Hematopoietic multipotent progenitor cell treated with erythropoietin and hydrocortisone succinate and interleukin-3 and kit ligand, for 17 days (in vitro differentiated cells): ENCODE data around the gene SOX9.
"Not testable (repeated sequence)": the region's sequence is repeated elsewhere in the genome, so short reads cannot be mapped to it uniquely, and the experiment has no call there.

ENCODE experiments used
- DNase-seq: peaks from one replicate; pipeline ENCODE4 v3.0.0-alpha.2; 2015; ENCODE audit warnings: low spot score

Gene SOX9

DNA sequence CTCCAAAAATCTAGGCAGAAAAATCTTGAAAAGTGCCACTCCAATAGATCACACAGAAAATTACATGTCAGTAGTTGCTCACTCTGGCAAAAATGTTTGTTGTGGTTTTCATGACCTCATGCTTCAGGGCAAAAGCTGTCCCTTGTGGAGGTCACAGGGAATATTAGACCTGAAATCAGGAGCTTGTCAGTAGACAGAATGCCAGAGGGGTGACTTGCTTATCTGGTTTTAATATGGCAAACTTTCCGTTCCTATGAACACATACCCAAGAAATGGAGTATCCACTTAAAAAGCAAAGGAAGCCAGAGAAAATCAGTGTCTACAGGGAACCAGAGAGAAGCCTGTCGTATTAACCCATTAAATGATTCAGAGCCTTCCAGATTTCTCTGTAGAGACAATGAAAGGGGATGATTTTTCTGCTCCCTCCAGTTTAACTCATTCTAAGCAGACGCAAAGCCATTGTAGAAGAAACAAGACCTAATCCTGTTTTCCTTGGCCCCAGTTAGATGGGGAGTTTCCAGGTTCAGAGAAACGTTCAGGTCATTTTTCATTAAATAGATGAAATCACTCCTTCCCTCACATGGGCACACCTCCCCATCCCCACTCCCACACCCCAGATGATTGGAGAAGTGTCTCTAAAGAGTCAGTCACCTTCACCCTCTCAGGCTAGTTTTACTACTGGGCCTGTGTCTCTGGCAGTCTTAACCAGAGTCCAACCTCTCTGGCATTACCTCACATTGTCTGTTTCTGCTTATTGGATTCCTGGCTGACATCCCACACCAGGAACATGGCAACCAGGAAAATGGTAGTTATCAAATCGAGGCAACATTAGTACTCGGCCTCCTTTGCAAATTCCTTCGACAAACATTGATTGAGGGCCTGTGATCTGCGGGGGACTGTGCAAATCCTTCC is 6.0 kb downstream of the SOX9 start:
- DNase-seq = no peak

DNA sequence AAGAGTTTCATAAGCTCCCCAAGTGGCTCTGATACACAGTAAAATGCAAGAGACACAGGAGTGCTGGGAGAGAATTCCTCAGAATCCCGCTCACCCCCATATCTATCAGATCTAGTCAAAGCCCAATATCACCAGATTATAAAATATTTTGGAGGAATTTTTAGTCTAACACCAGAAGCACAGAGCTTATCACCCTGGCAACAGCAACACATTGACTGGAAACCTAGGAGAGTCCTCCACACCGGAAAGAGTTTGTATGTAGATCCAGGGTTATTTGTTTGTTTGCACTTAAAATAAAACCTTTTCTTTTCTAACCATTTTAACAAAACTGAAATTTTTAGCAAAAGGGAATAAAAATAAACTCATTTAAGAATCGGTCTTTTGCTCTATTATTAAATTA is 7.2 kb downstream of the SOX9 start:
- DNase-seq = no peak

DNA sequence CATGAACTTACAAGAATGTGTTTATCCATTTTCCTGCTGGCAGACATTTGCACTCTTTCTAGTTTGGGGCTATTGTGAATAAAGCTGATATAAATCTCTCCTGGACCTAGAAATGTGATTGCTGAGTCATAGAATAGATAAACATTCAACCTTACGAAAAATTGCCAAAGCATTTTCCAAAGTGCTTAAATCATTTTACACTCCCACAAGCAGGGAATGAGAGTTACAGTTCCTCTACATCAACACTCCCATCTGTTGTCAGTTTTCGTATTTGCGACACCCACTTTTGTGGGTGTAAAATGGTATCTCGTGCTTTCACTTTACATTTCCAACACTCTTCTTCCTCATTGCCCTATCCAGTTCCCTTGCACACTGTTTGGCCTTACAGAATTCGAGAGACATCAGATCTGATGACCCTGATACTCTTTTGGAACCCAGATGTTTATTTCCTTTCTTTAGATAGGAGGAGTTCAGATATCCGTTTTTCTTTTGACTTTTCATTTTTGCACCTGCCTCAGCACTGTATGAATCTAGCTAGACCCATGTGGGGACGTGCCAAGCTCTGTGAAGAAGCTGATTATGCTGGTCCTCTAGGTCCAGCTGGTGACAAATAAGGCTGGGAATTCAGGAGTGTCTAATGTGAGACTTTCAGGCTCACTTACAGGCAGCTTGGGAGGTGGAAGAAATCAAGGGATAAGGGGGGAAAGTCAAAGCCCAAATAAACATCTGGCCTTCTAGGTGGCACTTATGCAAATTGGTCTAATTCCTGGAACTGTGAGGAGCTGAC is 14.0 kb downstream of the SOX9 start:
- DNase-seq = no peak

DNA sequence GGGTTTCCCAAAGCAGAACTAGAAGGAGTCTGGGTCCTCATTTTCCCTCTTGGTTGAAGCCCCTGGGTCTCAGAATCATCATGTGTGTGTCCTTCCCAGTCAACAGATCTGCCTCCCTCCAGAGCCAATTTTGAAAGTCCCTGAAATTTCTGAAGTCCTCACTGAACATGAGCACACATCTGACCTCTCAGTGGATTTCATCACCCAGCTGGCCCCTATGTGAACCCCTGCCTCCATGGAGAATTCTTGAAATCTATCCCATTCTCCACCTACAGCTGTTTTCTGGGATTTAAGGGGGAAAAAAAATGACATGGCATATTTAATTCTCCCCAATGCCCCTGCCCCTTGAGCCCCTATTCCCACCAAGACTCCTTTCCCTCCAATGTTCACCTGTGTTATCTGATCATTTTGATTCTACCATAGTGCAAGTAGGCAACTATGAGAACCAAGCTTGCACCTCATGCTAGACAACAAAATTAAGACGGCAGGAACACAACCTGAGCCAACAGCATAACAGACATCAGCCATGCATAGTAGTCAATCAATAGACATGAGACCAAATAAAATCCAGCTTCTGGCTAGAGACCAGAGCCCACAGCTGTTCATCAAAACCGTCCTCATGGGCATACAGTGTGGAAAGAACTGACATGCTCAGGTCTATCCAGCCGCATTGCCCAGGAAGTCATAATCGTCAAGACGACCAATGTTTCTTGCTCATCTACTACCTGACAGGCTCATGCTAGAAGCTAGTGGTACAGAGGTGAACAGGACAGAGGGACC is 14.9 kb downstream of the SOX9 start:
- DNase-seq = no peak

DNA sequence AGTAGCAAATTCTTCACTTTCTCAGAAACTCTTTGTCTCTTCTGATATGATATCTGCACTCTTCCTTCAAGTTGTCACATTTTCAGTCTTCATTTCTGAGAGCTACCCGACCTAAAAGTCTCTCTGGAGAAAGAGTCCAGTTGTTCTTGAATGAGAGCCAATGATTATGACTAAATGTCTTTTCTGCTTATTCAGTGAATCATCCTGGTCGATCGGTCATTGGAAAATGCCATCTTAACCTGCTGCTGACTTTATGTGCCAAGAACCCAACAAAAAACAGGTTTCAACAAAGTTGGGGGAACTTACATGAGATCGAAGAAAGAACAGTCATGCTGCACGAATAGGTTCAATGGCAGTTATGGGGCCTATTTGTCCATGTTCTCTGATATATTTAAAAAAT is 15.9 kb downstream of the SOX9 start:
- DNase-seq = no peak

DNA sequence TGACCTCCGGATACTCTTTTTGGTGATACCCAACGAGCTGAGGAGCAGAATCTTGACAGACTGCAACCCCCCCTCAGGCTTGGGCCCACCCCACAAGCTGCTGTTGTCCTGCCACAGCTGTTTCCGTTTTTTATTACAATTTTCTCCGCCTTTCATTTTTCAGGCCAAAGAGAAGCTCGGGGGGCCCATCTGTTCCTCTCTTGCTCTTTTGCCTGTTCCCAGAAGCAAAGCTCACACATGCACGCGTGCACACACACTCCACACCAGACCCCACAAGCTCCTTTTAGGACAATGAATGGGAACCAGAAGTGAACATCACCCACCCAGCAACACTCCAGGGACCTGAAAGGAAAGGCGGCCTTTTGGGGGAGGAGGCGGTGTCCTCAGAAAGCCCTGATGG is 16.3 kb downstream of the SOX9 start:
- DNase-seq = no peak

DNA sequence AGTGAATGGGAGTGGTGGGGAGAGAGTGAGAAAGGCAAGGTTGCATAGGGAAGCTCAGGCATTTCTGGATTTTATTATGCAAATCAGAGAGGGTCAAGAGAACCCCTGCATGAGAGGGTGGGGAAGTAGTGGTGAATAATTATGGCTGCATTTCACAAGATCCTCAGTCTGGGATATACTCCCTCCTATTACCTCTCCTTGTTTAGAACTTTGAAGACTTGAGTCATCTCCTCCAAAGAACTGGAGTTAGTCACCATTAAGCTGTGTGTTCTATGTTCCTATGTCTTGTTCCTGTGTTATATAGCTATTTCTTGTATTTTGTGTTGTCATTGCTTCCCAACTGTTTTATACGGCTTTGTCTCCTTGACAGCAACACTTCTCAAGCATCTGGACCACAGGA is 18.4 kb downstream of the SOX9 start:
- DNase-seq = no peak

DNA sequence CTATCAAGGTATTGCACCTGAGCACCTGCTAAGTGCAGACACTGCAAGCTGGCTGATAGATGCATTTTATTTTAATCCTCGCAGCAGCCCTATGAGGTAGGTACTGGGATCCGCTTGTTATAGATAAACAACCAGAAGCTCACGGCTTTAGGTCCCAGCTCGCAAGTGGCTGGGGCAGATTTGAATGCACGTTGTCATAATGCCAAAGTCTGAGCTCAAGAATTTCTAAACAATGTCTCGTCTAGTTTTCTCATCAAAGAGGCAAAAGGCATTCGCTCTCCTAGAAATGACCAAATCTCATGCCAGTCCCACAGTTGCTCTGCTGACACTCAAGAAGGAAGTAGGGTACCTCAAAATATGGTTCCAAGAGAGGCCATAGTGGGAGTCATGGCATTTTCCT is 20.5 kb downstream of the SOX9 start:
- DNase-seq = no peak

DNA sequence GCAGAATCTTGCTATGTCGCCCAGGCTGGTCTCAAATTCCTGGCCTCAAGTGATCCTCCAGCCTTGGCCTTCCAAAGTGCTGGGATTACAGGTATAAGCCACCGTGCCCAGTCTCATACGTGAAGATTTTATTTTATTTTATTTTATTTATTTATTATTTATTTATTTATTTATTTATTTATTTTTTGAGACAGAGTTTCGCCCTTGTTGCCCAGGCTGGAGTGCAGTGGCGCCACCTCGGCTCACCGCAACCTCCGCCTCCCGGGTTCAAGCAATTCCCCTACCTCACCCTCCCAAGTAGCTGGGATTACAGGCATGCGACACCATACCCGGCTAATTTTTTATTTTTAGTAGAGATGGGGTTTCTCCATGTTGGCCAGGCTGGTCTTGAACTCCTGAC is 21.3 kb downstream of the SOX9 start:
- not testable (repeated sequence) for DNase-seq

DNA sequence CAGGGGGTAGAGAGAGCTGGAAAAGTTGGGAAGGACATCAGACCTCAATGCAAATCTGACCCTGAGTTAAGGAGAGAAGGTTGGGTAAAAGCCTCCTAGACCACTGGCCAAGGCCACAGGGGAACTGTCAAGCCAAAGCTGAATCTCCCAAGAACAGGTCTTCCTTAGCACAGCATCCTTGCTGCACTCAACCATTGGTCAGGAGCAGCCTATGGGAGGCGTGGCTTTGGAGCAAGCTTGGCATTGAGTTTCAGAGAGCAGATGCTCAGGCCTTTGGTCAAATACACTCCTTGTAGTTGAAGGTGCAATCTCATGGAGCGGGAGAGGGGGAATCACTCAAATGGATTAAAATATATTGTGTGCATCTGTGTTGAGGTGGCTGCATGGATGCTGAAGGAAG is 21.8 kb downstream of the SOX9 start:
- no peak for DNase-seq

DNA sequence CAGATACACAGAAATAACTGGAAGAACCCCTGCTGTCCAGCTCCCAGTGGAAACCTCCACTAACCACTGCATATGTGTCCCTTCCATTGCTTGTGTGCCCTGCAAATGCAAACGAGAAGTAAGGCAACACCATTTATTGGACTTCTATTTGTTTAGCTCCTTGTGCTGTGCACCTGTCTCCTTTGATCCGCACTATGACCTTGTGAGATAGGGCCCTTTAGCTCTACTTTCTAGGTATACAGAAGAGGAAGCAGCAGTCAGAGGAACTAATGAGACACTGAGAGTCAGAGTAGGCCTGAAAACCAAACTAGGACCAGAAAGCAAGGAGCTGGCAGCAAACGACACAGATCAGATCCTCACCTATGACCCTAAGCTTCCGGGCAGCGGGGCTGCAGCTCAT is 22.4 kb downstream of the SOX9 start:
- DNase-seq = no peak

DNA sequence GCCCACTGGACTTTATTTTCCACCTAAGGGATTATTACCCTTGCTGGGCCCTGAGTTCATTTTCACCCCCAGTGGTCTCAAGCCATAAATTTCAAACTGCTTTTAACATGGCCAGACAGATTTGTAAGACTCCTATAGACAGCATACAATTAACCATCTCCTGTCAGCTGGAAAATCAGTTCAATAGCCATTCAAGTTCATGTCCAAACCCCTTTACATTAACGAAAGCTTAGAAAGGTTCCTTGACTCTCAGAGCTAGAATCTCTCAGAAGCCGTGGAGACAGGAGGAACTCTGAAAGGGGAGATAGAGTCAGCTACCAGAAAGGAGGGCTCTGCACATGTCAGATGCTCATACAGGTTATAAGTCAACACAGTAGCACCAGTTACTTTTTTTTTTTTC is 23.3 kb downstream of the SOX9 start:
- DNase-seq = no peak

DNA sequence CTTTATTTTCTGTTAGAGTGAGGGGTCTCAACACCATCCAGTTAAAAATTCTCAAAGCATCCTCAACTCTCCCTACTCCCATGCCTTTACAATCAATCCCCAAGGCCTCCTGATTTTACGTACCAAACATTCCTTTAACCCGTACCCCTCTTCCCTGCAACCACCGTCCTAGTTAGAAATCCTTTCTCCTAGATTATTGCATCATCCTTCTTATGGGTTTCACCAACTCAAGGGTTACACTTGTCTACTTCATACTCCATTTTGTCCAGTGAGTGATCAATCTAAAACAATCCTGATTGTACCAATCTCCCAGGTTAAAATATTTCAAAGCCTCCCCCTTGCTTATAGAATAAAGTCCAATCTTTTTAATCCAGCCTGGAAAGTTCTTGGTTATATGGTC is 24.7 kb downstream of the SOX9 start:
- no peak for DNase-seq

DNA sequence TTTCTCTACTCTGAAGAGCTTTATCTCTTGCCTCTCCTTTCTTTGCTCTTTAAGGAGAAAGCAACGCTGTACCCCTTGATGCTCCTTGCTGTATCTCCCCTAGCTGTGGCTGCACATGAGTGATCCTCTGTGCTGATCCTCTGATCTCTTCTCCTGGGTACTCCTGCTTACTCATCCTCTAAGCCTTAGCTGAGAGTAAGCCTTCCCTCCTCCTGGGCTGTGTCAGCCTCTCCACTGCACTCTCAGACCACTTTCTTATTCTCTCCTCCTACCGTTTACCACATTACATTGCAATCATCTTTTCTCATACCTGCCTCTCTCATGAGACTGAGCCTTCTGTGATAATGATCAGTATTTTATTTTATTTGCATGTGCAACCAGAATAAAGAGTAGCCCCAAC is 25.1 kb downstream of the SOX9 start:
- no peak for DNase-seq

DNA sequence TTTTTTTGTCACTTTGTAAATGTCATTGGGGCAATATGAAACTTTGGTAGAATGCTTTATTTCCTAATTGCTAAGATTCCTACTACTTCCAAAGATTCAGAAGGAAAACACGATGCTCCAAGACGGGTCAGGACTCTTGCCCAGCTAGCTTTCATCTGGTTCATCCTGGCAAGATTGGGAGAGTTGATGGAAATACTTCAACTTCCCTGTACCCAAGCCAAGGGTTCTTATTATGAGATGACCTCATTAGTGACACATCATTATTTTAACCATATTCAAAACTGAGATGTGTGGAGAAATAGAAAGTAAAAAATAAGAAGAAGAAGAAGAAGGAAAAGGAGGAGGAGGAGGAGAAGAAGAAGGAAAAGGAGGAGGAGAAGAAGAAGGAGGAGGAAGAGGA is 25.6 kb downstream of the SOX9 start:
- no peak for DNase-seq

DNA sequence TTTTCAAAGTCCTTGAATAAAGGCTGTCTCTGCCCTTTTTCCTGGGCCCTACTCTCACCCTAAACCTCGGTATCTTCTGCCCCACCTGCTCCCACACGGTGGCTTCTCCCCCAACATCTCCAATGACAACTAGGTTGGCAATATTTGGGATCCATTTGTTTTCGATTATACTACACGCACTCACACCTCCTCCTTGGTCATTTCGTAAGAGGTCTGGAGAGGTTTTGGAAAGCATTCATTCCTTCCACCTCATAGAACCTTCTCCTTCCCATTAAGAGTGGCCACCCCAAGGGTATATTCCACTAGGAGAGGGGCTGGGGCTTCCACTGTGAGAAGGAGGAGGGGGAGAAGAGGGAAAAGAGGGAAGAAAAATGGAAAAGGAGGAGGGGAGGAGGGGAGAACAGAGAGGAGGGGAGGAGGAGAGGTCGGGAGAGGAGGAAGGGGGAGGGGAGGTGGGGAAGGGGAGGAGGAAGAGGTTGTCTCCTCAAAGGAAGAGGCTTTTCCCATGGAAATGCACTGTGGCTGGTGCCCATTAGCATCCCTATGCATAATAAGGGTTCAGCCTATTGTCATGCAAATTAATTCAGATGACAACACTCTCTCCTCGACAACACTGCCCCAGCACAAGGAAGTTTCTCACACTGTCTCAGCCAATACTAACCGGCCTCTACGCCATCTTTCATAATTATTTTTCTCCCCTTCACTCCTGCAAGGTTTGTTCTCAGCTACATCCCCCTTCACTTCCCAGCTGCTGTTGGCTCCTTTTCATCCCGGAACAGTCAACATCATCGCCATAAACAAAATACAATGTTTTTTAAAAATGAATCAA is 30.0 kb downstream of the SOX9 start:
- DNase-seq = no peak

DNA sequence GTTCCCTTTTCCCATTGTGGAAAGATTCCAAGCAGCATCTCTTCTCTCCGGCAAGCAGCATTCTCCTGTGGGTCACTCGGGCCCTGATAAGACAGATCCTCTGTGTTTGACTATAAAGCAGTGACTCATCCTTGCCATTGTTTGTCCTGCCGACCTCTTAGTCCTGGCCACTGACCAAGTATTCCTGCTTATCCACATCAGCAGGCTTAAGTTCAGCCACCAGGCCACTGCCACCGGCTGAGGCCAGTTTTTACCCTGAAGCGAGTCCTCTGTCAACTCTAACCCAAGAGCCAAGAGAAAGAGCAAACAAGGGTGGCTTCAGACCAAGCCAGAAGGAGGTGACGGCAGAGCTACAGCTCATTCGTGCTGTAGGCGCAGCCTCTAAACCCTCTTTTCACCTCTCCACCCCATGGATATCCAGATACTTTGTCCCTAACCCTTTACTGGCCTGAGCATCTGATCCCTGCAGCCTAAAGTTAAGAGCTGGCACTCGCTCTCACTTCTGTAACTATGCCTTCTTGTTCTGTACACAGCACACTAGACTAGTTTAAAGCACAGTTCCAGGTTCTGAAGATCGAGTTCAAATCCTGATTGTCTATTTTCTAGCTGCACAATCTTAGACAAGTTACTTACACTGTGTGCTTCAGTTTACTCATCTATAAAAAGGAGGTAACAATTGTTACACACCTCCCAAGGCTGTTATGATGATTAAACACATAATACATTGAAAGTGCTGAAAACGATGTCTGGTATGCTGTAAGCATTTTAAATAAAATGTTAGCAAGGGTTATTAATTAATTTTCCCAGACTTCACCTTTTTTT is 31.0 kb downstream of the SOX9 start:
- DNase-seq = no peak

DNA sequence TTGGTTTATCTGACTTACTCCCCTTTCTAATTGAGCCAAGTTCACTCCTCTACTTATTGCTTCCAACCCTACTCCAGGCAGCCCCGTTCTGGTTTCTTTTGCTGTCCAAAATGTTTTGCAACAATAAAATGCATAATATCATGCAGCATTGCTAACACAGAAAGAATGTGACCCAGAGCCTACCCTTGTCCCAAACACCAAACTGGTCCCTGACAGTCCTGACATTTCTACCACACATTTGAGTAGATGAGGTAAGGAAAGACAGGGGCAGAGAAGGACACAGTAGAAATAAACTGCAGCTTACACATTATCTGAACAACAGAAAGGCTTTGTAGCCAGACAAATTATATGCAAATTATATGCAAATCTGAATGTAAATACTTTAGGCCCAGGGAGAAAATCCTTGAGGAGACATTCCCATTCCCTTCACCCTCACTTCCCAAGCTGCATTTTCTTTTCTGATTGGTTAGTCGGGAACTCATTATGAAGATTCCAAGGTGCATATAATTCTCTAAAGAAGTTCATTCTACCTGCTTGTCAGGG is 31.6 kb downstream of the SOX9 start:
- no peak for DNase-seq

DNA sequence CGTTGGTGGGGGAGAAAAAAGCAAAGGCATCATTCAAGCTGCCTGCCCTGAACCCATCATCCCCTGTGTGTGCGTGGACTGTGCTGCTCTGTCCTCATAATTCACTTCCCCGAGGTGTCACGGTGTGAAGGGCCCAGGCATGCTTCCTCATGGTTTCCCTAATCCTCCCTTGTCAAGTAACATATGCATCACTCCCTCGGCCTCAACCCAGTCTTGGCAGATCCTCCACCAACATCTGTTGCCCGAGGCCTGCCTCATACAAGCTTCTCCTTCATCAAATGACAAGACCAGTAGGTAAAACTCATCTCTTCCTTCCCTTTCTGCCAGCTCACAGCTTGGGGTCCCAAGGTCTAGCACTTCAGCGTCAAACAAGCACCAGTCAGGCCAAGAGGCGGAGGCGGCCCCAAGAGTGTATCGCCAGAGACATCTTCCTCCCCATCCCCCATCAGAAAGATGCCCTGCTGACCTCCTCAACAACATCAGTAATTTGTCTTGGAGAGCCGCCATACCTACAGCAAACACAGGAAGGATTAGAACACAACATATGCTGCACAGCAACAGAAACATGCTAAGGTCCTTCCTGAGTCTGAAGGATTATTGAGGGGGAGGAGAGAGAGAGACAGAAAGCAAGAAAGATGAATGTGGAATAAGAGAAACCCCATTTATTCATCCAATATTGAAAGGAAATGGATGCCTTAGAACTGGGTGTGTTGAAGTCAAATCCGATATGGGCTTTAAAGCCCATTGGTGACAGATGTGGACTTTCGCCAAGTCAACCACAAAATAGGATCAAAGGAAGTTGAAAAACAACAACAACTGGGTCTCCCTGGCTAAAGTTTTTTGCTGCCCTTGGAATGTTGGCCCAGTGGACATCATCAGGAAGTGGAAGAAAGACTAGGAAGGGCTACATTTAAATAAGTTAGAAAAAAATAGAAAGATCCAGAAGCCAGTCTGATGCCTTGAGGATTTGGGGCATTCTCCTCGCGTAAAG is 38.4 kb downstream of the SOX9 start:
- no peak for DNase-seq
